K562 (cell line): Measurements from ENCODE around the gene PPIH. TPM values are rescaled to one million over a fixed set of nuclear protein-coding genes. Genes with fewer than 3 reads are reported as not detected.

Experiments used
- CSDE1 ChIP-seq, 2 experiments: fragments of 450-650 bp; IDR thresholded peaks; 2 replicates each; pipeline ENCODE4 v1.6.1; 2016; ENCODE audit warnings: mild to moderate bottlenecking in 1 of 2
- HLTF ChIP-seq: fragments of 450-650 bp; IDR thresholded peaks from 2 replicates; pipeline ENCODE4 v1.6.1; 2016
- PHB2 ChIP-seq: fragments of 450-650 bp; IDR thresholded peaks from 2 replicates; pipeline ENCODE4 v1.6.1; 2017; ENCODE audit warnings: low read depth
- PHF8 ChIP-seq: fragments of 200-600 bp; sonication (generic); IDR thresholded peaks from 2 replicates; pipeline ENCODE4 v1.6.1; 2012; ENCODE audit warnings: mixed run types, mild to moderate bottlenecking, inconsistent platforms, low read length, moderate library complexity, borderline replicate concordance
- ZBTB11 ChIP-seq, 3 experiments: fragments of 200-800 bp in 1 of 3; fragments of 250-450 bp in 1 of 3; fragments of 450-650 bp in 1 of 3; sonication (Bioruptor Pico) in 1 of 3; sonication (Bioruptor generic) in 1 of 3; formaldehyde crosslinking in 1 of 3; IDR thresholded peaks; 2 replicates each; pipeline versions ENCODE4 v1.6.1 to v1.8.0; 2016 to 2022; ENCODE audit warnings: mild to moderate bottlenecking in 2 of 3, missing genetic modification characterization in 2 of 3, missing compliant biosample characterization in 1 of 3, moderate library complexity in 1 of 3
- polyA plus RNA-seq, 8 experiments: library from polyadenylated mRNA; depleted of rRNA in 4 of 8; stranded (reverse) in 5 of 8; unstranded in 3 of 8; fragments of >200 nt; fragmentation: Nextera tagmentation in 2 of 8; fragmentation: Illumina TruSeq in 1 of 8; extraction: Ambion mirVana in 2 of 8; extraction: Trizol in 1 of 8; gene quantifications; 2 replicates each; pipeline versions ENCODE4 v1.2.1 to v1.2.3, GENCODE V29; 2011 to 2014; ENCODE audit warnings: inconsistent platforms in 1 of 8, missing spikeins in 1 of 8
- total RNA-seq, 7 experiments: library from RNA; depleted of rRNA in 6 of 7; stranded (reverse); fragments of >200 nt in 6 of 7; fragmentation: Illumina TruSeq in 2 of 7; extraction: Trizol in 2 of 7; gene quantifications; 2 replicates each; pipeline versions ENCODE4 v1.2.1 to v1.2.3, GENCODE V29; 2011 to 2021; ENCODE audit warnings: low replicate concordance in 1 of 7

The PPIH gene
- total and polyA plus RNA-seq, 9 of the 15 experiments (the other 6 are each of a cell fraction or from before 2014, with no cell fraction given) = 197 to 470 (median 277) TPM

DNA sequence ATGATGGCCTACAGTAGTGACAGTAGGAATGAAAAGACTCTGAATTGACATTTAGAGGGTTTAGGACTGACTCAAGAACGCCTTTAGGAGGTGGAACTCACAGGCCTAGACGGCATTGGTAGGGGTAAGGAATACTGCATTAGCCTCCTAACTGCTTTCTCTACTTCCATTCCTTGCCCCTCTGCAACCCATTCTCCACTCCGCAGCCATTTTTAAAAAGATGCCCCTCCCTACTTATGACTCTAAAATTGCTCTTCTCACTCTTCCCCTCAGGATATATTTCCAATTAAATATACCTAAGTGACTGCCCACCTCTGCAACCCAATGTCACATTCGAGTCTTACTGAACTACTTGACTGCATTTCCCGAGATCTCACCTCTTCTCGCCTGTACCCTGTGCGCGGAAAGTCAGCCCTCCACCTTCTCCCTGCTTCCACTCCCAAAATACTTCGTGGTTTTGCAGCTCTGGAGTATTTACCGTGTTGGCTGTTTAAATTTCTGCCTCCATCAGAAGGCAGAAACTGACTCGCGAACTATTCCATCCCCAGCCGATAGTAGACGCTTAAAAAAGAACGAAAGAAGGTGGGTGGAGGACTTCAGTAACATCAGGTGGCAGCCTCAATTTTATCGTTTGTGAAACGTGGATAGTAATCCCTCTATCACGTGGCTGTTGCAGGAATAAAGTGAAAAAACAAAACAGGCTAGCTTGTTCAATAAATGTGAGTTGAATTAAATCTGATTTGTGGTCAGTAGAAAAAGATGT, 22.9 kb downstream of the PPIH start (continued):
- no peak for TF ChIP-seq PHB2
- no peak for TF ChIP-seq PHF8
- 0 out of 2 replicates have a peak, but pooled peaks have one; percentile 13 for TF ChIP-seq HLTF
- TF ChIP-seq CSDE1 (IDR thresholded peaks at IDR 0.05) = 0 out of 4 replicates have a peak, but pooled peaks of 1 of the 2 experiments have one; percentile 0
- 0 out of 6 replicates have a peak, but pooled peaks of 1 of the 3 experiments have one; percentile 22 for TF ChIP-seq ZBTB11 (CRISPR knock-in tag; IDR thresholded peaks at IDR 0.05)
